KOPT-K1 (cell line): Measurements from ENCODE around the gene SREK1IP1.

ENCODE experiments used
- H3K27ac ChIP-seq: fragments of 200-600 bp; sonication (generic); 2 replicates; pipeline ENCODE4 v1.5.1; 2016; ENCODE audit warnings: antibody characterized with exemption, mild to moderate bottlenecking, low read depth, low read length; ENCODE audit not compliant: poor library complexity, severe bottlenecking
- H3K36me3 ChIP-seq: fragments of 200-600 bp; sonication (generic); 2 replicates; pipeline ENCODE4 v1.5.1; 2017; ENCODE audit warnings: antibody characterized with exemption, mild to moderate bottlenecking, low read length, moderate library complexity; ENCODE audit not compliant: insufficient read depth
- H3K9me3 ChIP-seq: fragments of 200-600 bp; sonication (generic); 2 replicates; pipeline ENCODE4 v1.5.1; 2017; ENCODE audit warnings: antibody characterized with exemption, low read length, mild to moderate bottlenecking; ENCODE audit not compliant: insufficient read depth, poor library complexity, severe bottlenecking

Gene SREK1IP1

GRCh38 chr5:64768358-64769312 lies at the start of gene SREK1IP1, which contains the start of gene CWC27:
Gene SREK1IP1 (minus strand): TSS chr5:64768691. CDS start chr5:64768517, 174 bp downstream.
Gene CWC27 (plus strand): TSS chr5:64768930. CDS start chr5:64769147, 217 bp downstream.
- Histone ChIP-seq H3K9me3 (no peaks in the 10 kb centered on the region), H3K27ac (peak within 1 kb of the TSS; percentile 78), H3K36me3 (peaks cover 30% of the 10 kb centered on the region)

GRCh38 chr5:64818245-64818644 lies 49.8 kb upstream of the SREK1IP1 start:
- H3K36me3 ChIP-seq: peaks cover 16% of the 10 kb centered on the region; the same call in 1 of the 2 replicates
- H3K27ac ChIP-seq: no peak overlapping the region
- H3K9me3 ChIP-seq: no peaks in the 10 kb centered on the region

- no peaks in the 10 kb centered on the region for H3K9me3 ChIP-seq
- H3K27ac ChIP-seq: no peak overlapping the region
- peaks cover 16% of the 10 kb centered on the region; the same call in 1 of the 2 replicates for H3K36me3 ChIP-seq
Measured at GRCh38 chr5:64814073-64814472, 45.6 kb upstream of the SREK1IP1 start.

GRCh38 chr5:64811050-64811640 lies 42.7 kb upstream of the SREK1IP1 start:
- H3K9me3 ChIP-seq: no peaks in the 10 kb centered on the region
- no peak overlapping the region for H3K27ac ChIP-seq
- H3K36me3 ChIP-seq: peaks cover 35% of the 10 kb centered on the region

GRCh38 chr5:64807520-64807919 lies 39.0 kb upstream of the SREK1IP1 start:
- Histone ChIP-seq H3K36me3 (peaks cover 40% of the 10 kb centered on the region), H3K9me3 (no peaks in the 10 kb centered on the region), H3K27ac (no peak overlapping the region)

GRCh38 chr5:64806537-64806936 lies 38.0 kb upstream of the SREK1IP1 start:
- H3K36me3 ChIP-seq: peaks cover 46% of the 10 kb centered on the region
- H3K9me3 ChIP-seq: no peaks in the 10 kb centered on the region
- no peak overlapping the region for H3K27ac ChIP-seq

- Histone ChIP-seq H3K36me3 (peaks cover 25% of the 10 kb centered on the region), H3K27ac (no peak overlapping the region), H3K9me3 (no peaks in the 10 kb centered on the region)
Measured at GRCh38 chr5:64800926-64801325, 32.4 kb upstream of the SREK1IP1 start.

- no peaks in the 10 kb centered on the region for H3K36me3 ChIP-seq
- no peak overlapping the region for H3K27ac ChIP-seq
- no peaks in the 10 kb centered on the region for H3K9me3 ChIP-seq
Measured at GRCh38 chr5:64796301-64796700, 27.8 kb upstream of the SREK1IP1 start.

GRCh38 chr5:64794053-64794770 lies 25.7 kb upstream of the SREK1IP1 start:
- H3K9me3 ChIP-seq: no peaks in the 10 kb centered on the region
- H3K27ac ChIP-seq: no peak overlapping the region
- peaks cover 12% of the 10 kb centered on the region; the same call in 1 of the 2 replicates for H3K36me3 ChIP-seq

- H3K27ac ChIP-seq: no peak overlapping the region
- no peaks in the 10 kb centered on the region for H3K9me3 ChIP-seq
- peaks cover 12% of the 10 kb centered on the region; the same call in 1 of the 2 replicates for H3K36me3 ChIP-seq
Measured at GRCh38 chr5:64792469-64792868, 24.0 kb upstream of the SREK1IP1 start.

GRCh38 chr5:64790210-64790609 lies 21.7 kb upstream of the SREK1IP1 start:
- H3K27ac ChIP-seq: no peak overlapping the region
- no peaks in the 10 kb centered on the region for H3K9me3 ChIP-seq
- H3K36me3 ChIP-seq: peaks cover 24% of the 10 kb centered on the region

- Histone ChIP-seq H3K36me3 (peaks cover 31% of the 10 kb centered on the region), H3K9me3 (no peaks in the 10 kb centered on the region), H3K27ac (no peak overlapping the region)
Measured at GRCh38 chr5:64789457-64789856, 21.0 kb upstream of the SREK1IP1 start.

GRCh38 chr5:64788156-64788555 lies 19.7 kb upstream of the SREK1IP1 start:
- Histone ChIP-seq H3K9me3 (no peaks in the 10 kb centered on the region), H3K36me3 (peaks cover 36% of the 10 kb centered on the region), H3K27ac (no peak overlapping the region)

GRCh38 chr5:64786372-64786771 lies 17.9 kb upstream of the SREK1IP1 start:
- Histone ChIP-seq H3K27ac (no peak overlapping the region), H3K9me3 (no peaks in the 10 kb centered on the region), H3K36me3 (peaks cover 36% of the 10 kb centered on the region)
